ENCODE measurements around the gene KRT76.

Gene KRT76

GRCh38 chr12:52782502-52782901 lies 5.4 kb upstream of the KRT76 start:
- H3K4me3 ChIP-seq (ENCODE audit: low read length): no peak overlapping the region
- peaks cover 43% of the 10 kb centered on the region for H3K27me3 ChIP-seq (ENCODE audit: low read depth, low read length)
- H2AFZ ChIP-seq (ENCODE audit: low read depth, low read length): no peak overlapping the region
- H3K27ac ChIP-seq (ENCODE audit: low read length): no peak overlapping the region
- no peaks in the 10 kb centered on the region for H4K20me1 ChIP-seq (ENCODE audit: insufficient read depth, low read length)
- no peaks in the 10 kb centered on the region for H3K79me2 ChIP-seq (ENCODE audit: low read length)
- H3K9ac ChIP-seq (ENCODE audit: low read length): no peak overlapping the region
- H3K36me3 ChIP-seq (replicated peaks; ENCODE audit: low read depth, low read length): no peaks in the 10 kb centered on the region
- no peak overlapping the region for H3K4me2 ChIP-seq (ENCODE audit: low read length)
- H3K9me3 ChIP-seq (ENCODE audit: insufficient read depth, low read length): no peaks in the 10 kb centered on the region
- no peaks in the 10 kb centered on the region for H3K4me1 ChIP-seq (ENCODE audit: low read length)
- TF ChIP-seq EZH2phosphoT487 (IDR thresholded peaks at IDR 0.05; ENCODE audit: low read depth) (no peak), CTCF (IDR thresholded peaks at IDR 0.05; ENCODE audit: low read depth, low read length) (no peak)

GRCh38 chr12:52781399-52782082 lies 4.4 kb upstream of the KRT76 start:
- Histone ChIP-seq H2AFZ (ENCODE audit: low read depth, low read length) (no peak overlapping the region), H3K27me3 (ENCODE audit: low read depth, low read length) (peaks cover 44% of the 10 kb centered on the region), H3K9me3 (ENCODE audit: insufficient read depth, low read length) (no peaks in the 10 kb centered on the region), H3K36me3 (replicated peaks; ENCODE audit: low read depth, low read length) (no peaks in the 10 kb centered on the region), H3K4me2 (ENCODE audit: low read length) (no peak overlapping the region), H3K4me1 (ENCODE audit: low read length) (no peaks in the 10 kb centered on the region), H3K9ac (ENCODE audit: low read length) (no peak overlapping the region), H3K4me3 (ENCODE audit: low read length) (no peak overlapping the region), H4K20me1 (ENCODE audit: insufficient read depth, low read length) (no peaks in the 10 kb centered on the region), H3K27ac (ENCODE audit: low read length) (no peak overlapping the region), H3K79me2 (ENCODE audit: low read length) (no peaks in the 10 kb centered on the region)
- TF ChIP-seq EZH2phosphoT487 (IDR thresholded peaks at IDR 0.05; ENCODE audit: low read depth) (no peak), CTCF (IDR thresholded peaks at IDR 0.05; ENCODE audit: low read depth, low read length) (no peak)

DNA sequence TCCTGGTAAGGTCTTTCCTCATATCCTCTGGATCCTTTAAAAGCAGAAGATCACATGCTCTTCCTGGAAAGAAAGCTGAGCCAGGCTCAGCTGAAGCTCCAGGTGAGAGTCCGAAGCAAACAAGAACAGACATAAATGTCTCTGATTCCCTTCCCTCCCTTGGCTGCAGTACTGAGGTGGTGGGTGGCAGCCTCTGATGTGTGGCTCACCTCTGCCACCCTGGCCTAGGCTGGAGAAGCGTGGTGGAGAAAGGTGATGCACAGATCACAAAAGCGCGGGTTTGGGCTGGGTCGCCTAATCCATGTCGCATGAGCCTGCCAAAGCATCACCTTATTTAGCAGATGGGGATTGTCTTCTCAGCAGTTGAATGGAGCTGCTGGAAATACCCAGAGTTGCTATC lies 2.8 kb upstream of the KRT76 start:
- Histone ChIP-seq H3K36me3 (replicated peaks; ENCODE audit: low read depth, low read length) (no peaks in the 10 kb centered on the region), H3K4me2 (ENCODE audit: low read length) (no peak overlapping the region), H2AFZ (ENCODE audit: low read depth, low read length) (no peak overlapping the region), H4K20me1 (ENCODE audit: insufficient read depth, low read length) (no peaks in the 10 kb centered on the region), H3K4me1 (ENCODE audit: low read length) (no peaks in the 10 kb centered on the region), H3K4me3 (ENCODE audit: low read length) (no peak overlapping the region), H3K79me2 (ENCODE audit: low read length) (no peaks in the 10 kb centered on the region), H3K9ac (ENCODE audit: low read length) (no peak overlapping the region), H3K9me3 (ENCODE audit: insufficient read depth, low read length) (no peaks in the 10 kb centered on the region), H3K27me3 (ENCODE audit: low read depth, low read length) (peaks cover 43% of the 10 kb centered on the region), H3K27ac (ENCODE audit: low read length) (no peak overlapping the region)
- no peak for TF ChIP-seq EZH2phosphoT487 (IDR thresholded peaks at IDR 0.05; ENCODE audit: low read depth)
- TF ChIP-seq CTCF (IDR thresholded peaks at IDR 0.05; ENCODE audit: low read depth, low read length): no peak

GRCh38 chr12:52778833-52779232 lies 1.7 kb upstream of the KRT76 start:
- Histone ChIP-seq H4K20me1 (ENCODE audit: insufficient read depth, low read length) (no peaks in the 10 kb centered on the region), H2AFZ (ENCODE audit: low read depth, low read length) (no peak overlapping the region), H3K4me2 (ENCODE audit: low read length) (no peak overlapping the region), H3K27ac (ENCODE audit: low read length) (no peak overlapping the region), H3K36me3 (replicated peaks; ENCODE audit: low read depth, low read length) (no peaks in the 10 kb centered on the region), H3K9me3 (ENCODE audit: insufficient read depth, low read length) (no peaks in the 10 kb centered on the region), H3K4me1 (ENCODE audit: low read length) (no peaks in the 10 kb centered on the region), H3K79me2 (ENCODE audit: low read length) (no peaks in the 10 kb centered on the region), H3K27me3 (ENCODE audit: low read depth, low read length) (peaks cover 43% of the 10 kb centered on the region), H3K9ac (ENCODE audit: low read length) (no peak overlapping the region), H3K4me3 (ENCODE audit: low read length) (no peak overlapping the region)
- TF ChIP-seq EZH2phosphoT487 (IDR thresholded peaks at IDR 0.05; ENCODE audit: low read depth): no peak
- TF ChIP-seq CTCF (IDR thresholded peaks at IDR 0.05; ENCODE audit: low read depth, low read length): no peak
